Measurements from ENCODE around the gene INO80E. TPM values are rescaled to one million over a fixed set of nuclear protein-coding genes. Genes with fewer than 3 reads are reported as not detected.

Gene INO80E
- total RNA-seq, 1 experiment from 2014 or later: 89.8 TPM

GRCh38 chr16:29984137-29984763, 11.8 kb upstream of the INO80E start:
- H3K9me2 ChIP-seq (ENCODE audit: insufficient read depth): no peaks in the 10 kb centered on the region
- no peaks in the 10 kb centered on the region for H3K4me1 ChIP-seq (ENCODE audit: control insufficient read depth in 1 of 2, insufficient read depth in 2 of 2, low read length in 2 of 2)
- no peak overlapping the region for H3K9ac ChIP-seq (ENCODE audit: low read length)
- no peaks in the 10 kb centered on the region for H3K9me3 ChIP-seq (ENCODE audit: control insufficient read depth in 1 of 2, insufficient read depth in 1 of 2, low read depth in 1 of 2, low read length in 2 of 2)
- H3K36me3 ChIP-seq (ENCODE audit: control insufficient read depth in 1 of 2, insufficient read depth in 2 of 2, low read length in 2 of 2): peaks cover 60 to 69% of the 10 kb centered on the region in 2 experiments
- H2AFZ ChIP-seq (ENCODE audit: low read depth, low read length, poor library complexity, severe bottlenecking): no peak overlapping the region
- H3K27ac ChIP-seq (ENCODE audit: low read depth, low read length): no peak overlapping the region
- H3K4me2 ChIP-seq (ENCODE audit: low read length): no peak overlapping the region
- ChIA-PET POLR2A (no interaction called here), CTCF (no interaction called here), RAD21 (ENCODE audit: low non-redundant PET in 1 of 2, low total read pairs in 2 of 2, uncharacterized antibody in 2 of 2, unreplicated experiment in 2 of 2) (no interaction called here)
- no peaks in the 10 kb centered on the region for H3K27me3 ChIP-seq (ENCODE audit: insufficient read depth, low read length)
- ATAC-seq: no peak
- H4K20me1 ChIP-seq (ENCODE audit: insufficient read depth): no peaks in the 10 kb centered on the region
- no TSS peak for BruUV-seq (replicated peaks)
- TF ChIP-seq MAX (IDR thresholded peaks at IDR 0.05): no peak
- TF ChIP-seq ZFX (IDR thresholded peaks at IDR 0.05): no peak
- TF ChIP-seq SRF (IDR thresholded peaks at IDR 0.05; ENCODE audit: low read depth): no peak
- no peak for TF ChIP-seq CTCF (IDR thresholded peaks at IDR 0.05 in 2 of 3, conservative IDR thresholded peaks at IDR 0.05 in 1 of 3; ENCODE audit: borderline replicate concordance in 1 of 3, insufficient read depth in 1 of 3, low read depth in 2 of 3, low read length in 2 of 3)
- no peak for TF ChIP-seq EZH2phosphoT487 (IDR thresholded peaks at IDR 0.05; ENCODE audit: borderline replicate concordance)
- no peak for TF ChIP-seq RAD21 (IDR thresholded peaks at IDR 0.05; ENCODE audit: low read depth)
- TF ChIP-seq YY1 (IDR thresholded peaks at IDR 0.05; ENCODE audit: extremely low read depth, insufficient replicate concordance, low read depth, low read length): no peak
- TF ChIP-seq REST (IDR thresholded peaks at IDR 0.05; ENCODE audit: low read depth): no peak
- no peak for TF ChIP-seq POLR2AphosphoS5 (IDR thresholded peaks at IDR 0.05; ENCODE audit: low read depth, low read length)
- no peak for TF ChIP-seq CBX3 (IDR thresholded peaks at IDR 0.05; ENCODE audit: low read depth)
- no peak for TF ChIP-seq ZNF274 (IDR thresholded peaks at IDR 0.05; ENCODE audit: low read depth, low read length)
- no peak for TF ChIP-seq ATF3 (IDR thresholded peaks at IDR 0.05)
- TF ChIP-seq POLR2A (IDR thresholded peaks at IDR 0.05; ENCODE audit: borderline replicate concordance, extremely low read depth, insufficient read depth, insufficient read length): no peak
- no peak for TF ChIP-seq JUND (IDR thresholded peaks at IDR 0.05)
- no peak for TF ChIP-seq EZH2 (IDR thresholded peaks at IDR 0.05)
- no peak for TF ChIP-seq SIN3A (IDR thresholded peaks at IDR 0.05; ENCODE audit: low read depth)
- H3K79me2 ChIP-seq (ENCODE audit: insufficient read depth, low read length): peaks cover 14% of the 10 kb centered on the region; the same call in 1 of the 2 replicates
- DNase-seq (ENCODE audit: low read depth, low spot score): no peak
- intact Hi-C loops (cut with micrococcal nuclease): no loop called here
- no peak overlapping the region for H3K4me3 ChIP-seq (replicated peaks in 1 of 2; ENCODE audit: low read depth in 1 of 2, low read length in 2 of 2)

Data from HCT116 (cell line).